ENCODE results near the gene BMP5. TPM values are rescaled to one million over a fixed set of nuclear protein-coding genes. Genes with fewer than 3 reads are reported as not detected.

The BMP5 gene
- polyA plus RNA-seq (not detected in 3 replicates), polyA minus RNA-seq (not detected in 3 replicates)
- polyA plus RNA-seq (2011; ENCODE audit: low read depth), result not detected
- not detected in 2 replicates for polyA plus RNA-seq (2011; cell fraction: cytosol; rRNA removed)
- polyA plus RNA-seq (2011; cell fraction: nucleus; rRNA removed), result not detected in 2 replicates
- polyA plus RNA-seq (2012; ENCODE audit: low replicate concordance), result not detected in 2 replicates
- polyA minus RNA-seq (2011; cell fraction: cytosol; rRNA and poly(A)+ RNA removed), result 0.38 TPM
- 0.11 TPM in 1 of 2 replicates, not detected in the other for polyA minus RNA-seq (2011; cell fraction: nucleus; rRNA and poly(A)+ RNA removed)

DNA sequence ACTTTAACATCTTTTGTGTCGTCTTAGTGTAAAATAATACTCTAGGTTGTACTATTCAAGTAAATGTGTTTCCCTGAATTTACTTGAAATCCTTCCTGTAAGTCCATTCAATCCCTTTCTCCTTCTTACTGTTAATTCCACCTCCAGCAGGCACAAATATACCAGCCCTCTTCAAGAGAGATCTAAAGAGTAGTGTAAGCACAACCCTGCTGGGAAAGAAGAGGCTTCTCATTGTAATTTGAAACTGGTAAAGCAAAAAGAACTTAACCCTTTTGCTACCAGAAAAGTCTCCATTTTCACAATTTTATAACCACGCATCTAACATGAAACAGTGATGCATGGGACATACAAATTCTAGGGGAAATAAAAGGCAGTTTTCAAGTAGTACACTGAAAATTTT is at the start of gene BMP5:
TSS of gene BMP5 (minus strand) at position 191 of the 400 bp plus-strand sequence. CDS start 725 bp downstream, outside the sequence.
- Histone ChIP-seq H3K27me3 (ENCODE audit: control insufficient read depth, extremely low read depth, insufficient read depth, low read length) (no peaks in the 10 kb centered on the region), H2AFZ (ENCODE audit: control insufficient read depth, low read length) (no peak within 1 kb of the TSS), H3K79me2 (ENCODE audit: control insufficient read depth, insufficient read depth, low read length) (no peaks in the 10 kb centered on the region), H3K4me2 (ENCODE audit: control insufficient read depth, extremely low read depth, insufficient read depth, low read depth, low read length) (no peak within 1 kb of the TSS), H3K4me3 (ENCODE audit: control insufficient read depth in 2 of 3, extremely low read depth in 1 of 3, insufficient read depth in 2 of 3, low read depth in 1 of 3, low read length in 3 of 3) (no peak within 1 kb of the TSS), H3K36me3 (ENCODE audit: control insufficient read depth in 2 of 2, extremely low read depth in 1 of 2, insufficient read depth in 2 of 2, low read length in 2 of 2) (no peaks in the 10 kb centered on the region), H3K9ac (ENCODE audit: control insufficient read depth, extremely low read depth, insufficient read depth, low read length) (no peak within 1 kb of the TSS), H3K4me1 (ENCODE audit: control insufficient read depth, extremely low read depth, insufficient read depth, low read length) (no peaks in the 10 kb centered on the region), H3K27ac (ENCODE audit: control insufficient read depth, insufficient read depth, low read length) (no peak within 1 kb of the TSS), H3K9me3 (ENCODE audit: control insufficient read depth, low read depth, low read length) (no peaks in the 10 kb centered on the region), H4K20me1 (ENCODE audit: control insufficient read depth, extremely low read depth, insufficient read depth, low read length) (no peaks in the 10 kb centered on the region), H3K9me1 (ENCODE audit: control insufficient read depth, extremely low read depth, insufficient read depth, low read length) (no peaks in the 10 kb centered on the region)
- TF ChIP-seq, protein P1, sequence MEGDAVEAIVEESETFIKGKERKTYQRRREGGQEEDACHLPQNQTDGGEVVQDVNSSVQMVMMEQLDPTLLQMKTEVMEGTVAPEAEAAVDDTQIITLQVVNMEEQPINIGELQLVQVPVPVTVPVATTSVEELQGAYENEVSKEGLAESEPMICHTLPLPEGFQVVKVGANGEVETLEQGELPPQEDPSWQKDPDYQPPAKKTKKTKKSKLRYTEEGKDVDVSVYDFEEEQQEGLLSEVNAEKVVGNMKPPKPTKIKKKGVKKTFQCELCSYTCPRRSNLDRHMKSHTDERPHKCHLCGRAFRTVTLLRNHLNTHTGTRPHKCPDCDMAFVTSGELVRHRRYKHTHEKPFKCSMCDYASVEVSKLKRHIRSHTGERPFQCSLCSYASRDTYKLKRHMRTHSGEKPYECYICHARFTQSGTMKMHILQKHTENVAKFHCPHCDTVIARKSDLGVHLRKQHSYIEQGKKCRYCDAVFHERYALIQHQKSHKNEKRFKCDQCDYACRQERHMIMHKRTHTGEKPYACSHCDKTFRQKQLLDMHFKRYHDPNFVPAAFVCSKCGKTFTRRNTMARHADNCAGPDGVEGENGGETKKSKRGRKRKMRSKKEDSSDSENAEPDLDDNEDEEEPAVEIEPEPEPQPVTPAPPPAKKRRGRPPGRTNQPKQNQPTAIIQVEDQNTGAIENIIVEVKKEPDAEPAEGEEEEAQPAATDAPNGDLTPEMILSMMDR (optimal IDR thresholded peaks at IDR 0.05 in 1 of 3, IDR thresholded peaks at IDR 0.05 in 1 of 3, conservative IDR thresholded peaks at IDR 0.05 in 1 of 3; ENCODE audit: extremely low read depth in 1 of 3, insufficient read depth in 2 of 3, low read length in 3 of 3), result no peak
- TF ChIP-seq EZH2 (IDR thresholded peaks at IDR 0.05; ENCODE audit: low read length), result no peak
- dilution Hi-C loops (cut with MboI; ENCODE audit: extremely low pct_ligation_motif_present, low sequenced_read_pairs), result no loop called here
- no peak for DNase-seq (ENCODE audit: low read depth, low spot score)
- no peak for FAIRE-seq

GRCh38 chr6:55922406-55922805 is 47.0 kb upstream of the BMP5 start:
- Histone ChIP-seq H3K9me1 (ENCODE audit: control insufficient read depth, extremely low read depth, insufficient read depth, low read length) (no peaks in the 10 kb centered on the region), H3K9ac (ENCODE audit: control insufficient read depth, extremely low read depth, insufficient read depth, low read length) (no peak overlapping the region)

More at GRCh38 chr6:55922406-55922805, 47.0 kb upstream of the BMP5 start:
- H4K20me1 ChIP-seq (ENCODE audit: control insufficient read depth, extremely low read depth, insufficient read depth, low read length), result no peaks in the 10 kb centered on the region
- no peak overlapping the region for H3K4me2 ChIP-seq (ENCODE audit: control insufficient read depth, extremely low read depth, insufficient read depth, low read depth, low read length)
- no peaks in the 10 kb centered on the region for H3K27me3 ChIP-seq (ENCODE audit: control insufficient read depth, extremely low read depth, insufficient read depth, low read length)
- H2AFZ ChIP-seq (ENCODE audit: control insufficient read depth, low read length), result no peak overlapping the region
- H3K27ac ChIP-seq (ENCODE audit: control insufficient read depth, insufficient read depth, low read length), result no peak overlapping the region
- H3K4me1 ChIP-seq (ENCODE audit: control insufficient read depth, extremely low read depth, insufficient read depth, low read length), result peaks cover 12% of the 10 kb centered on the region
- H3K79me2 ChIP-seq (ENCODE audit: control insufficient read depth, insufficient read depth, low read length), result no peaks in the 10 kb centered on the region
- no peaks in the 10 kb centered on the region for H3K9me3 ChIP-seq (ENCODE audit: control insufficient read depth, low read depth, low read length)
- FAIRE-seq (no peak), DNase-seq (ENCODE audit: low read depth, low spot score) (no peak)
- TF ChIP-seq, protein P1 (optimal IDR thresholded peaks at IDR 0.05 in 1 of 3, IDR thresholded peaks at IDR 0.05 in 1 of 3, conservative IDR thresholded peaks at IDR 0.05 in 1 of 3; ENCODE audit: extremely low read depth in 1 of 3, insufficient read depth in 2 of 3, low read length in 3 of 3), result no peak
- TF ChIP-seq EZH2 (IDR thresholded peaks at IDR 0.05; ENCODE audit: low read length), result no peak
- dilution Hi-C loops (cut with MboI; ENCODE audit: extremely low pct_ligation_motif_present, low sequenced_read_pairs), result no loop called here
- H3K36me3 ChIP-seq (ENCODE audit: control insufficient read depth in 2 of 2, extremely low read depth in 1 of 2, insufficient read depth in 2 of 2, low read length in 2 of 2), result no peaks in the 10 kb centered on the region
- no peak overlapping the region for H3K4me3 ChIP-seq (ENCODE audit: control insufficient read depth in 2 of 3, extremely low read depth in 1 of 3, insufficient read depth in 2 of 3, low read depth in 1 of 3, low read length in 3 of 3)

Measured in keratinocyte (primary cell).